Coronary artery (tissue), 2 donors: ENCODE data around the gene GLIS2.

Experiments
- DNase-seq: peaks from one replicate; pipeline ENCODE4 v3.0.0-alpha.2; 2017; ENCODE audit warnings: low spot score
- H3K27ac ChIP-seq, 2 donors: fragments of 200-600 bp; sonication (generic); one replicate each; pipeline ENCODE4 v1.5.1; 2016 to 2019
- H3K4me3 ChIP-seq: fragments of 200-600 bp; sonication (generic); 2 replicates; pipeline ENCODE4 v1.5.1; 2016; ENCODE audit warnings: mild to moderate bottlenecking, moderate library complexity
- TF ChIP-seq, protein P1 (sequence below): fragments of 200-600 bp; sonication (generic); IDR thresholded peaks from one replicate; pipeline ENCODE4 v1.5.1; 2019; ENCODE audit warnings: antibody characterized with exemption

GLIS2 gene

GRCh38 chr16:4386951-4387565, 71.2 kb downstream of the GLIS2 start:
- TF ChIP-seq, protein P1, sequence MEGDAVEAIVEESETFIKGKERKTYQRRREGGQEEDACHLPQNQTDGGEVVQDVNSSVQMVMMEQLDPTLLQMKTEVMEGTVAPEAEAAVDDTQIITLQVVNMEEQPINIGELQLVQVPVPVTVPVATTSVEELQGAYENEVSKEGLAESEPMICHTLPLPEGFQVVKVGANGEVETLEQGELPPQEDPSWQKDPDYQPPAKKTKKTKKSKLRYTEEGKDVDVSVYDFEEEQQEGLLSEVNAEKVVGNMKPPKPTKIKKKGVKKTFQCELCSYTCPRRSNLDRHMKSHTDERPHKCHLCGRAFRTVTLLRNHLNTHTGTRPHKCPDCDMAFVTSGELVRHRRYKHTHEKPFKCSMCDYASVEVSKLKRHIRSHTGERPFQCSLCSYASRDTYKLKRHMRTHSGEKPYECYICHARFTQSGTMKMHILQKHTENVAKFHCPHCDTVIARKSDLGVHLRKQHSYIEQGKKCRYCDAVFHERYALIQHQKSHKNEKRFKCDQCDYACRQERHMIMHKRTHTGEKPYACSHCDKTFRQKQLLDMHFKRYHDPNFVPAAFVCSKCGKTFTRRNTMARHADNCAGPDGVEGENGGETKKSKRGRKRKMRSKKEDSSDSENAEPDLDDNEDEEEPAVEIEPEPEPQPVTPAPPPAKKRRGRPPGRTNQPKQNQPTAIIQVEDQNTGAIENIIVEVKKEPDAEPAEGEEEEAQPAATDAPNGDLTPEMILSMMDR = no peak
- peak; percentile 73 for DNase-seq
- Histone ChIP-seq H3K27ac (peak overlapping the region; percentile 94 to 98), H3K4me3 (peak overlapping the region; percentile 47)

- Histone ChIP-seq H3K4me3 (peak overlapping the region; percentile 47), H3K27ac (peak overlapping the region; percentile 94 to 98)
- TF ChIP-seq, protein P1 = no peak
- DNase-seq = no peak
Measured at GRCh38 chr16:4387781-4388180, 71.9 kb downstream of the GLIS2 start.

GRCh38 chr16:4388271-4389021, 72.6 kb downstream of the GLIS2 start:
- peak overlapping the region; percentile 94 to 98 for H3K27ac ChIP-seq
- H3K4me3 ChIP-seq = no peak overlapping the region
- TF ChIP-seq, protein P1 = no peak
- DNase-seq = peak; percentile 91
